Breast epithelium (tissue), 4 donors: Measurements from ENCODE around the gene SHC3. TPM values are rescaled to one million over a fixed set of nuclear protein-coding genes. Genes with fewer than 3 reads are reported as not detected.

Source experiments
- DNase-seq, 2 donors: peaks; one replicate each; pipeline ENCODE4 v3.0.0-alpha.2; 2019; ENCODE audit warnings: low spot score in 2 of 2
- H3K27ac ChIP-seq, 2 donors: fragments of 200-600 bp; sonication (generic) in 1 of 2; one replicate each; pipeline ENCODE4 v1.5.1; 2016 to 2019; ENCODE audit warnings: mild to moderate bottlenecking in 1 of 2
- H3K27me3 ChIP-seq, 2 donors: fragments of 200-600 bp; sonication (generic) in 1 of 2; one replicate each; pipeline versions ENCODE4 v1.5.1 to v1.6.0; 2017 to 2019; ENCODE audit warnings: control low read depth in 1 of 2, mild to moderate bottlenecking in 1 of 2
- H3K36me3 ChIP-seq: fragments of 200-600 bp; one replicate; pipeline ENCODE4 v1.5.1; 2019
- H3K4me1 ChIP-seq, 2 donors: fragments of 200-600 bp; sonication (generic); one replicate each; pipeline ENCODE4 v1.5.1; 2016 to 2019; ENCODE audit warnings: control low read depth in 1 of 2
- H3K4me3 ChIP-seq, 3 donors: fragments of 200-600 bp; sonication (generic); 1 replicate in 2 of 3; 2 replicates in 1 of 3; pipeline ENCODE4 v1.5.1; 2016 to 2019; ENCODE audit warnings: mild to moderate bottlenecking in 3 of 3, moderate library complexity in 2 of 3
- H3K9me3 ChIP-seq, 2 donors: fragments of 200-600 bp; sonication (generic) in 1 of 2; one replicate each; pipeline ENCODE4 v1.5.1; 2016 to 2019; ENCODE audit warnings: control low read depth in 1 of 2
- POLR2A ChIP-seq: fragments of 450-650 bp; IDR thresholded peaks from one replicate; pipeline ENCODE4 v1.6.1; 2016; ENCODE audit warnings: antibody characterized with exemption, mild to moderate bottlenecking, moderate library complexity
- POLR2AphosphoS5 ChIP-seq, 3 donors: sonication (generic); formaldehyde crosslinking; IDR thresholded peaks; one replicate each; pipeline ENCODE4 v1.6.1; 2017; ENCODE audit warnings: antibody characterized with exemption in 3 of 3
- intact Hi-C: fragments of 100-400 bp; cut with DNase I; formaldehyde crosslinking; loops from one replicate; pipeline ENCODE4 v1.15.1; 2023; ENCODE audit warnings: low total_unique reads
- total RNA-seq, 3 donors: library from RNA; depleted of rRNA; stranded (reverse); fragments of >200 nt; gene quantifications; one replicate each; pipeline ENCODE4 v1.1.0, GENCODE V29; 2016
- TF ChIP-seq, protein P1 (sequence below), 3 donors: fragments of 450-650 bp; IDR thresholded peaks; one replicate each; pipeline ENCODE4 v1.5.1; 2016 to 2017; ENCODE audit warnings: antibody characterized with exemption in 3 of 3, mild to moderate bottlenecking in 3 of 3, moderate library complexity in 3 of 3

SHC3 gene
- total RNA-seq, 3 donors from 2014 or later, result 1.0 to 6.7 (median 2.3) TPM

GRCh38 chr9:89174291-89174690, 4.3 kb downstream of the SHC3 start:
- Histone ChIP-seq H3K4me3 (no peak overlapping the region), H3K36me3 (no peaks in the 10 kb centered on the region), H3K27ac (no peak overlapping the region), H3K4me1 (peaks cover 0 to 5% of the 10 kb centered on the region in 2 donors), H3K27me3 (peaks cover 7 to 16% of the 10 kb centered on the region in 2 donors), H3K9me3 (no peaks in the 10 kb centered on the region)
- TF ChIP-seq POLR2A (no peak), POLR2AphosphoS5 (IDR thresholded peaks at IDR 0.05) (no peak)
- TF ChIP-seq, protein P1, sequence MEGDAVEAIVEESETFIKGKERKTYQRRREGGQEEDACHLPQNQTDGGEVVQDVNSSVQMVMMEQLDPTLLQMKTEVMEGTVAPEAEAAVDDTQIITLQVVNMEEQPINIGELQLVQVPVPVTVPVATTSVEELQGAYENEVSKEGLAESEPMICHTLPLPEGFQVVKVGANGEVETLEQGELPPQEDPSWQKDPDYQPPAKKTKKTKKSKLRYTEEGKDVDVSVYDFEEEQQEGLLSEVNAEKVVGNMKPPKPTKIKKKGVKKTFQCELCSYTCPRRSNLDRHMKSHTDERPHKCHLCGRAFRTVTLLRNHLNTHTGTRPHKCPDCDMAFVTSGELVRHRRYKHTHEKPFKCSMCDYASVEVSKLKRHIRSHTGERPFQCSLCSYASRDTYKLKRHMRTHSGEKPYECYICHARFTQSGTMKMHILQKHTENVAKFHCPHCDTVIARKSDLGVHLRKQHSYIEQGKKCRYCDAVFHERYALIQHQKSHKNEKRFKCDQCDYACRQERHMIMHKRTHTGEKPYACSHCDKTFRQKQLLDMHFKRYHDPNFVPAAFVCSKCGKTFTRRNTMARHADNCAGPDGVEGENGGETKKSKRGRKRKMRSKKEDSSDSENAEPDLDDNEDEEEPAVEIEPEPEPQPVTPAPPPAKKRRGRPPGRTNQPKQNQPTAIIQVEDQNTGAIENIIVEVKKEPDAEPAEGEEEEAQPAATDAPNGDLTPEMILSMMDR (IDR thresholded peaks at IDR 0.05), result no peak
- DNase-seq, result no peak
- intact Hi-C loops, result no loop called here

DNA sequence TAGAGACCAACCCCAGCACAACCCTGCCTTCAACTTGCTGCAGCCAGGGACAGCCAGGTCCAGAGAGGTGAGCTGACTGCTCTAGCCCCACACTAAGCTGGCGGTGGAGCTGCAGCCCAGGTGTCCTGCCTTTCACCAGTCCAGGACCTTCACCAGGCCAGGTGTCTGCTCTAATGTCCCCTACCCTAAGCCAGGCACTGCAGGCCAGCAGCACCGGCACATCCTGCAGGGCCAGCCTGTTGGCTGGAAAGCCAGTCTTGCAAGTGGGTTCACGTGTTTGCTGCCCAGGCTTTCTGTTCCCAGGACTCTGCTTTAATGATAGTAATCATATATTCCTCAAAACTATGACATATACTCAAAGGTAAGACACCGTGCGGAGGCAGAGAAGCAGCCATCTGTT, 5.5 kb downstream of the SHC3 start:
- Histone ChIP-seq H3K27me3 (peaks cover 3 to 9% of the 10 kb centered on the region in 2 donors), H3K27ac (no peak overlapping the region), H3K9me3 (no peaks in the 10 kb centered on the region), H3K4me3 (no peak overlapping the region), H3K4me1 (peaks cover 0 to 5% of the 10 kb centered on the region in 2 donors), H3K36me3 (no peaks in the 10 kb centered on the region)
- no peak for DNase-seq
- intact Hi-C loops, result no loop called here
- TF ChIP-seq, protein P1 (IDR thresholded peaks at IDR 0.05), result no peak
- TF ChIP-seq POLR2A (no peak), POLR2AphosphoS5 (IDR thresholded peaks at IDR 0.05) (no peak)

DNA sequence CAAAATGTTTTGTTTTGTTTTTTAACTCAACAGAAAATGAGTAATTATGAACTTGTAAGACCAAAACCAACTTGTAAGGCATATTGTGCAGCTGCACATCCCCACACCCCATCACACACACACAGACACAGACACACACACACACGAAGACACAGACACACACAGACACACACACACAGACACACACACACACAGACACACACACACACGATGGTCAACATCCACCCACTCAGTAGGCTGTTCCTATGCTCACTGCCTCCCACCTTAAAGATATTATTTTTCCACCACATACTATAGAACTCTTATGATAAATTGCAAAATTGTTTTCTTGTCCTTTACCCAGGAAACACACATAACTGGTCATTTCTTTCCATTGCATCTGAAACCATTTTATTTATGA, 6.2 kb downstream of the SHC3 start:
- H3K27me3 ChIP-seq, result peaks cover 0 to 5% of the 10 kb centered on the region in 2 donors
- intact Hi-C loops, result no loop called here
- no peaks in the 10 kb centered on the region for H3K36me3 ChIP-seq
- no peak for DNase-seq
- H3K9me3 ChIP-seq, result no peaks in the 10 kb centered on the region
- H3K4me1 ChIP-seq, result peaks cover 0 to under 1% of the 10 kb centered on the region in 2 donors
- TF ChIP-seq, protein P1 (IDR thresholded peaks at IDR 0.05), result no peak
- TF ChIP-seq POLR2A, result no peak
- TF ChIP-seq POLR2AphosphoS5 (IDR thresholded peaks at IDR 0.05), result no peak
- H3K4me3 ChIP-seq, result no peak overlapping the region
- no peak overlapping the region for H3K27ac ChIP-seq

DNA sequence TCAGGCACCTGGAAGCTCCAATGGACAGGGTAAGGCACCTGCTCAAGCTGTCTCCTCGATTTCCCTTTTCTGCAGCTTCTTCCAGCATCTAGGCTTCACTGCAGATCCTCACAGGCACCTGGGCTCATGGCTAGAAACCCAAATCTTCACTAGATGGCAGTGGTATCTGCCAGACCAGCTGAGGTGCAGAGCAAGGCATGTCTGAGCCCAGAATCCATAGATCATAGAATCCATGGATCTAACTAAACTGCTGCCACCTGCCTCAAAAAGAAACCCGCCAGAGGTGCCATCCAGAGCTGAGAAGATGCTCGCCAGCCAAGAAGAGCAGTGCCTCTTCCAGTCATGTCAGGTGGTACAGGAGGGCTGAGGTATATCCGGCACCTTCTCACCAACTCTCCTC, 6.9 kb downstream of the SHC3 start:
- DNase-seq, result no peak
- H3K27me3 ChIP-seq, result no peaks in the 10 kb centered on the region
- H3K4me1 ChIP-seq, result no peaks in the 10 kb centered on the region
- TF ChIP-seq POLR2A, result no peak
- TF ChIP-seq POLR2AphosphoS5 (IDR thresholded peaks at IDR 0.05), result no peak
- TF ChIP-seq, protein P1 (IDR thresholded peaks at IDR 0.05), result no peak
- H3K4me3 ChIP-seq, result no peak overlapping the region
- H3K36me3 ChIP-seq, result no peaks in the 10 kb centered on the region
- H3K27ac ChIP-seq, result no peak overlapping the region
- intact Hi-C loops, result no loop called here
- H3K9me3 ChIP-seq, result no peaks in the 10 kb centered on the region

- no peaks in the 10 kb centered on the region for H3K27me3 ChIP-seq
- no peak overlapping the region for H3K4me3 ChIP-seq
- H3K9me3 ChIP-seq, result no peaks in the 10 kb centered on the region
- DNase-seq, result no peak
- no peak overlapping the region for H3K27ac ChIP-seq
- intact Hi-C loops, result no loop called here
- TF ChIP-seq POLR2AphosphoS5 (IDR thresholded peaks at IDR 0.05) (no peak), POLR2A (no peak)
- TF ChIP-seq, protein P1 (IDR thresholded peaks at IDR 0.05), result no peak
- no peaks in the 10 kb centered on the region for H3K4me1 ChIP-seq
- no peaks in the 10 kb centered on the region for H3K36me3 ChIP-seq
These were observed 7.4 kb downstream of the SHC3 start for GRCh38 chr9:89171231-89171630.
